HG03097 (cell line): ENCODE data around the gene OR10S1.
"Not testable (repeated sequence)": the region's sequence is repeated elsewhere in the genome, so short reads cannot be mapped to it uniquely, and the experiment has no call there.

Experiments
- ATAC-seq: cut with Tn5 transposase; IDR thresholded peaks from one replicate; pipeline ENCODE4 v1.9.1; 2021; ENCODE audit not compliant: unreplicated experiment, low FRiP score

OR10S1 gene, protein sequence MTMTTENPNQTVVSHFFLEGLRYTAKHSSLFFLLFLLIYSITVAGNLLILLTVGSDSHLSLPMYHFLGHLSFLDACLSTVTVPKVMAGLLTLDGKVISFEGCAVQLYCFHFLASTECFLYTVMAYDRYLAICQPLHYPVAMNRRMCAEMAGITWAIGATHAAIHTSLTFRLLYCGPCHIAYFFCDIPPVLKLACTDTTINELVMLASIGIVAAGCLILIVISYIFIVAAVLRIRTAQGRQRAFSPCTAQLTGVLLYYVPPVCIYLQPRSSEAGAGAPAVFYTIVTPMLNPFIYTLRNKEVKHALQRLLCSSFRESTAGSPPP

DNA sequence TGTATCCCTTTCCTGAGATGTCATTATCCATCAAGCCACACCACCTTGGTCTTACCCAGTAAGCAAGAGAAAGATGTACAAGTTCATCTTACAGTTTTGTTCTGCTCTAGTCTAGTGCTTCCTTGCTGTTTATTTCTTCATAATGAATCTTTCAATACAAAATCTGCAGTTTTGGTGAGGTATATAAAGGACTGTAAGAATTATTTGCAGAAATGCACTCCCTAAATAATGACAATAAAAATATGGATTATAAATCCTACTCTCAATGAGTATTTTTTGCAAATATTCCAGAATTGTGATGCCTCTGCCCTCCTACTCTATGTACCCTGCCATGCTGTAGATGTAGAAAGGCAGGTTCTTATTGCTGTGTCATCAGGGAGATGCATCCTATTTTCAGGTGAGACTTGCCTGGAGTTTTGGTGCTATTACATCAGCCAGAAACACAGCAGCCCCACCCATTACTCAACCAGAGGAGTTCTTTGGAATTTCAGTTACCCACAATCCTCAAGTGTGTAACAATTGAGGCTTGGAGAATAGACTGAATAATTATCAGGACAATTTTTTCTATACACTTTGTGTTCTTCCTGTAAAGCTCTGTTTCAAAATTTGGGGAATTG is at the start of gene OR10S1:
OR10S1 (minus strand) TSS at position 51 of the 617 bp plus-strand sequence. CDS start 117 bp downstream, outside the sequence.
- ATAC-seq = no peak

DNA sequence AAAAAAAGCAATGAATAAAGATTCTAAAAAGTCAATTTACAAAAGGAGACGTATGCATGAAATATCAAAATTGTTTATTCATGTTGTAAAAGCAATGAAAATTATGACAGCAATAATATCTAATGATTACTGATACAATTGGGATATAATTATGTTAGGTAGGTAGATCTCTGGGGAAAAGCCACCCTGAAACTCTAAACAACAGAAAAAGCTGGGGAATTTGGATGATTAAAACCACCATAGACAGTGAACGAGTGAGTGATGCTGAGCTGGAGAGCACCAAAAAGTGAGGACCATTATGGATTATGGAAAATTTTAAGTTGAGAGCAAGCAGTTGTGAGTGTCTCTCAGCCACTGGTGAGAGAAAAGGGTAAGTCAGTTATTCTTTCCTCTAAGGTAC is 48.9 kb upstream of the OR10S1 start, which contains the start of gene OR10G8:
OR10G8 (plus strand) TSS at position 301 of the 400 bp plus-strand sequence. CDS start 2,825 bp downstream, outside the sequence.
- no peak for ATAC-seq

DNA sequence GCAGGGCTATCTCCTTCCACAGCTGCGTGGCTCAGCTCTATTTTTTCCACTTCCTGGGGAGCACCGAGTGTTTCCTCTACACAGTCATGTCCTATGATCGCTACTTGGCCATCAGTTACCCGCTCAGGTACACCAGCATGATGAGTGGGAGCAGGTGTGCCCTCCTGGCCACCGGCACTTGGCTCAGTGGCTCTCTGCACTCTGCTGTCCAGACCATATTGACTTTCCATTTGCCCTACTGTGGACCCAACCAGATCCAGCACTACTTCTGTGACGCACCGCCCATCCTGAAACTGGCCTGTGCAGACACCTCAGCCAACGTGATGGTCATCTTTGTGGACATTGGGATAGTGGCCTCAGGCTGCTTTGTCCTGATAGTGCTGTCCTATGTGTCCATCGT is 38.3 kb upstream of the OR10S1 start:
- not testable (repeated sequence) for ATAC-seq

DNA sequence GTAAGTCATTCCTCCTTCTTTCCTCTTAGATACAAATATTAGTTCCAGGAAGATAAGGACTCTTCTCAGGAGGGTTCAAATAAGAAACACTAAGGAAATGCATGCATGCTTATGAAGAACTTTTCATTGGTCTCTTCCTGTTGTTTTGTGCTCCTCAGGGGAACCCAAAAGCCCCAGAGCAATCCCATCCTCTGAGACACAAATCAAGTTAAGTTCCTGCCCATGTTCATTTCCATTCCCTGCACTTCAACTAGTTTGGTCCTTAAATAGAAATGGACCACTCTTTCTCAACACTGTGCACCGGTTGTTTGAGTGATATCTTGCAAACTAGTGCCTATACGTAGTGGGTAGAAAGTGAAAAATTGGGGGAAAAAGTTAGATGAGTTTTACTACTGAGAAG is 35.1 kb upstream of the OR10S1 start, which contains the start of gene OR10G4:
OR10G4 (plus strand) TSS at position 301 of the 400 bp plus-strand sequence. CDS start 2,578 bp downstream, outside the sequence.
- no peak for ATAC-seq

DNA sequence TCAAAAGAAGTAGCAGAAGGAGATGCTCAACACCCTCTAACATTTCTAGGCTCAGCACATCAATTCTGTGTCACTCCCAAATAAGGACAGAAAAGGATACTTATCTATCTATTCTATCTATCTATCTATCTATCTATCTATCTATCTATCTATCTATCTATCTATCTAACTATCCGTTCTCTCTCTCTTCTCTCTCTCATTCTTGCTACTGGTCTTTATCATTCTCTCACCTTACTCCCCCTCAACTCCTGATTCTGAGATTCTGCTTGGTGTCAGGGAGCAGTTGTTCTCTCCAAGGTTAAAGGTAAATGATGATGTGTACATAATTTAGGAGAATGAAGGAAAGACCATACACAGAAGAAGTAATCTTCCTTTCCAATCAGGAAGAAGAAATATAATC is 17.5 kb upstream of the OR10S1 start, which contains the start of gene OR10G6:
OR10G6 (minus strand) TSS at position 43 of the 400 bp plus-strand sequence; CDS start at position 43, 0 bp downstream.
- ATAC-seq = no peak

DNA sequence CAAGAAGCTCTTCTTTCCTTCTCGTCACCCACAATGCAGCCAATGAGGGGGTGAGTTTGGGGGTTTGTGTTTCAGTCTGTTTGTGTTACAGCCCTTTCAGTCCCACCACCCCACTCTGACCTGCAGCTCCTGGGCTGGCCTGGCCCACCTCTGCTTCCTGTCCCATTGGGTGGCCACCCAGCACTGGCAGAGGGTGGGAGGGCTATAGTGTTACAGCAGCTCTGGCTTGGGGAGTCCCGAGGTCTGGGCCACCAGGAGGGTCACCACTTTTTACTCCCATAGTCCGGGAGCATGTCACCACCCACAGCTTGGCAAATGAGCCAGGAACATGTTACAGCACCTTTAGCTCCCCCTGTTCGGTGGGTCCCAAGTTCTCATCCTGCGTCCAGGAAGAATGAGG is 1.7 kb upstream of the OR10S1 start:
- ATAC-seq = no peak

DNA sequence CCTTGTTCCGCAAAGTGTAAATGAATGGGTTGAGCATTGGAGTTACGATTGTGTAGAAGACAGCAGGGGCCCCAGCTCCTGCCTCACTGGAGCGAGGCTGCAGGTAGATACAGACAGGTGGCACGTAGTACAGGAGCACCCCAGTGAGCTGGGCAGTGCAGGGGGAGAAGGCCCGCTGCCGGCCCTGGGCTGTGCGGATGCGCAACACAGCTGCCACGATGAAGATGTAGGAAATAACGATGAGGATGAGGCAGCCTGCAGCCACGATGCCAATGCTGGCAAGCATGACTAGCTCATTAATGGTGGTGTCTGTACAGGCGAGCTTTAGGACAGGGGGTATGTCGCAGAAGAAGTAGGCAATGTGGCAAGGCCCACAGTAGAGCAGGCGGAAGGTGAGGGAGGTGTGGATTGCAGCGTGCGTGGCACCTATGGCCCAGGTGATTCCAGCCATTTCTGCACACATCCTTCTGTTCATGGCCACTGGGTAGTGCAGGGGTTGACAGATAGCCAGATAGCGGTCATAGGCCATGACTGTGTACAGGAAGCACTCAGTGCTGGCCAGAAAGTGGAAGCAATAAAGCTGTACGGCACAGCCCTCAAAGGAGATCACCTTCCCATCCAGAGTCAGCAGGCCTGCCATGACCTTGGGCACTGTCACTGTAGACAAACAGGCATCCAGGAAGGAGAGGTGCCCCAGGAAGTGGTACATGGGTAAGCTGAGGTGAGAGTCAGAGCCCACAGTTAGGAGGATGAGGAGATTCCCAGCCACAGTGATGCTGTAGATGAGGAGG is 616 bp downstream of the OR10S1 start:
- no peak for ATAC-seq

DNA sequence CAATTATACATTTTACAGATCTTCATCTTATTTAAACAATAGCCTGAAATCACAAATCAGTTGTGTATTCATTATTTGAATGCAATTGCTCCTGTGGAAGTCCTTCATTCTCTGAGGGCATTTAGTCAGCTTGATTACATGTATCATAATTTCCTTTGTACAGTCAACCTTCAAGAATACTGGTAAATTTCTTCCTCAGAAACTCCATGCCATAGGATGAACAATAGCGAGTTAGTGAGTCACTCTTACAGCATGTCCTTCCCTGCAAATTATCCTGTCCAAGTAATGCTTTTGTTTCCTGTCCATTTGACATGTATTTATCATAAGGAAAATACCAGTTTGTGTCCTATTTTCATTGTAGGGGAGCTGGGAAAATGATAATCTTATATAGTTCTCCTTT is 3.8 kb downstream of the OR10S1 start:
- ATAC-seq = no peak

DNA sequence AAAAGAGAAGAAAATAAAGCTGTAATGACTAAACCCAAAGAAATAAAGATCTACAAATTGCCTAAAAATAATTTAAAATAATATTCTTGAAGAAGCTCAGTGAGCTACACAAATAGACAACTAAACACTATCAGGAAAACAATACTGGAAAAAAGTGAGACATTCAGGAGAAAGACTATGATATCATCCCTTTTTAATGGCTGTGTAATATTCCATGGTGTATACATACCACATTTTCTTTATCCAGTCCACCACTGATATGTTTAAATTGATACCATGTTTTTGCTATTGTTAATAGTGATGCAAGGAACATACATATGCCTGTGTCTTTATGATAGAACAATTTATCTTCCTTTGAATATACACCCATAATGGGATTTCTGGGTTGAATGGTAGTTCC is 20.8 kb downstream of the OR10S1 start:
- ATAC-seq = no peak

DNA sequence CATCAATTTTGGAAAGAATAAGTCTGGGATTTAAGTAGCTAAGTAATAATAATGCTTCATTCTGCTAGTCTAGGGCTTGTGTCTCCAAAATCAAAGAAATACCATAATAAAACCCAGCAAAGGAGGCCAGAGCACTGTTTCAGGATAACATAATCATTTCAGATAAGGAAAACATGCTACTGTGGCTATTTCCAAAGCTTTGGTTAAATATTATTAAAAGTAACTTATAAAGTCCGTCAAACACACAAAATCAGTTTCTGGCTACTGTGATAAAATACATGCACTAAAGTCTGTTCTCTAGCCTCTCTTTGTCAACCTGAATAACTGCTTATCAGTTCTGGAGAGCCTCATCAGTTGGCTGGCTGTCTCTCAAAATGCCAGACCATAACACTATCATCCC is 32.4 kb downstream of the OR10S1 start:
- no peak for ATAC-seq

DNA sequence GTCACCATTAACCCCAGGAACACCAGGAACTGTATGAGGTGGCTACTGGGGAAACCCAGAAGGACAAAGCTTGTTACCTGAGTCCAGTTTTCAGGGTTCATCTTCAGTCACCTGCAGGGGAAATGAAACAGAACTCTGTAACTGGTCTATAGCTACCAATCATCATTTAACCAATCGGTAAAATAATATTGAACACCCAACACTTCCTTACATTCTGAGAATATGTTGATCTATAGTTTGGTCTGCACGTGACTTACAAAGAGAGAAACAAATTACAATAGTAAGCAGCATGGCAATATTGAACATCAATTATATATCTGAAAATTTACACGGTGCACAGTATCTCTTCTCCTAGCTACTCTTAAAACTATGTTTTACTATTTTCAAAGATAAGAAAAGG is 33.8 kb downstream of the OR10S1 start, which contains the start of gene OR6T1:
OR6T1 (minus strand) TSS at position 101 of the 400 bp plus-strand sequence; CDS start at position 101, 0 bp downstream.
- no peak for ATAC-seq

DNA sequence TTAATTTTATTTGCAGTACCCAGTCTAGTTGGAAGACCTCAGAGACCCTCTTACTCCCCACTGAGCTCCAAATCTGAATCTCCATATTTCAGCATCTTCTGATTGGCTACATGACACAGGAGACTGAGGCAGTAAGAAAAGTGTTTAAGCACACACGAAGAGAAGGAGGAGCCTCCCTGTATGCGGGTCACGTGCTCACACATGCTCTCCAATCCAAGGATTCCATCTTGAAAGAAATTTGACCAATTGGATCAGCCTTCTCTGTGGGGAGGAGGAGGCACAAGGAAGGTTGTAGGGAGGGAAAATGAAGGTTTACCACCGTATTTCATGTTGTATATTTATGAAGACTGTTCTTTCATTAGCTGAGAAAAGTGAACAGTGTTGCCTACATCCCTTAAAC is 35.2 kb downstream of the OR10S1 start:
- no peak for ATAC-seq

DNA sequence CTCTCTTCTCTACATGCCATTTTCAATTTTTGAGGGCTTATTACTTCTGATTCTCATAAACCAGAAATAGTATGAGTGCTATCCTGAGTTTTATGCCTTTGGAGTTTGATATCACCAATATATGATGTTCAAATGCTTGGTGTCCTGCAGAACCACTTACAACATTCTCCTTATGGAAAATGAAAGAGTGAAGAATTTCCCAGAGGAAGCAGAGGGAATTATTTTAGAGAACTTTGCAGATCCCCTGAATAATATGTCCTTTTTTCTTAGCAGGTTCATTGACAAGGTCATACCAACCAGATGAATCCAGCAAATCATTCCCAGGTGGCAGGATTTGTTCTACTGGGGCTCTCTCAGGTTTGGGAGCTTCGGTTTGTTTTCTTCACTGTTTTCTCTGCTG is 38.3 kb downstream of the OR10S1 start, which contains the start of gene OR4D5:
OR4D5 (plus strand) TSS at position 301 of the 400 bp plus-strand sequence; CDS start at position 301, 0 bp downstream.
- no peak for ATAC-seq
